Hippocampal formation (tissue), 2 donors: ENCODE results near the gene TBC1D5.

Experiments
- DNase-seq, 2 donors: peaks; one replicate each; lab custom pipeline; 2025; lab: John Stamatoyannopoulos, UW

The TBC1D5 gene

GRCh38 chr3:17179381-17180205, 562.8 kb downstream of the TBC1D5 start:
- DNase-seq = no peak

- DNase-seq = no peak
Measured at GRCh38 chr3:17176757-17177156, 565.7 kb downstream of the TBC1D5 start.

GRCh38 chr3:17175187-17175807, 567.1 kb downstream of the TBC1D5 start:
- no peak for DNase-seq

GRCh38 chr3:17166369-17166768, 576.1 kb downstream of the TBC1D5 start:
- DNase-seq = no peak

- DNase-seq = no peak
Measured at GRCh38 chr3:17162116-17162515, 580.3 kb downstream of the TBC1D5 start.

- no peak for DNase-seq
Measured at GRCh38 chr3:17160597-17160996, 581.8 kb downstream of the TBC1D5 start.

GRCh38 chr3:17158941-17159682, 583.3 kb downstream of the TBC1D5 start:
- no peak for DNase-seq

- no peak for DNase-seq
Measured at GRCh38 chr3:17157713-17158112, 584.7 kb downstream of the TBC1D5 start.

GRCh38 chr3:17156864-17157263, 585.6 kb downstream of the TBC1D5 start:
- no peak for DNase-seq

- no peak for DNase-seq
Measured at GRCh38 chr3:17155951-17156350, 586.5 kb downstream of the TBC1D5 start.

- no peak for DNase-seq
Measured at GRCh38 chr3:17154941-17155340, 587.5 kb downstream of the TBC1D5 start.

- DNase-seq = no peak
Measured at GRCh38 chr3:17154221-17154620, 588.2 kb downstream of the TBC1D5 start.

- DNase-seq = no peak
Measured at GRCh38 chr3:17153209-17153608, 589.2 kb downstream of the TBC1D5 start.

- DNase-seq = no peak
Measured at GRCh38 chr3:17151598-17152373, 590.6 kb downstream of the TBC1D5 start.

GRCh38 chr3:17149076-17149475, 593.4 kb downstream of the TBC1D5 start:
- DNase-seq = no peak

GRCh38 chr3:17144665-17144993, 597.8 kb downstream of the TBC1D5 start:
- no peak for DNase-seq

- DNase-seq = no peak
Measured at GRCh38 chr3:17143893-17144664, 598.4 kb downstream of the TBC1D5 start.

GRCh38 chr3:17142516-17142915, 599.9 kb downstream of the TBC1D5 start:
- no peak for DNase-seq

- no peak for DNase-seq
Measured at GRCh38 chr3:17141699-17142098, 600.7 kb downstream of the TBC1D5 start.

GRCh38 chr3:17140670-17141505, 601.5 kb downstream of the TBC1D5 start:
- DNase-seq = no peak
